GM21723 (cell line): Measurements from ENCODE around the gene DIP2B.
"Not testable (repeated sequence)": the region's sequence is repeated elsewhere in the genome, so short reads cannot be mapped to it uniquely, and the experiment has no call there.

Experiments used
- ATAC-seq: cut with Tn5 transposase; IDR thresholded peaks from one replicate; pipeline ENCODE4 v1.9.1; 2021; ENCODE audit warnings: mild to moderate bottlenecking, moderate library complexity; ENCODE audit not compliant: unreplicated experiment

Gene DIP2B

DNA sequence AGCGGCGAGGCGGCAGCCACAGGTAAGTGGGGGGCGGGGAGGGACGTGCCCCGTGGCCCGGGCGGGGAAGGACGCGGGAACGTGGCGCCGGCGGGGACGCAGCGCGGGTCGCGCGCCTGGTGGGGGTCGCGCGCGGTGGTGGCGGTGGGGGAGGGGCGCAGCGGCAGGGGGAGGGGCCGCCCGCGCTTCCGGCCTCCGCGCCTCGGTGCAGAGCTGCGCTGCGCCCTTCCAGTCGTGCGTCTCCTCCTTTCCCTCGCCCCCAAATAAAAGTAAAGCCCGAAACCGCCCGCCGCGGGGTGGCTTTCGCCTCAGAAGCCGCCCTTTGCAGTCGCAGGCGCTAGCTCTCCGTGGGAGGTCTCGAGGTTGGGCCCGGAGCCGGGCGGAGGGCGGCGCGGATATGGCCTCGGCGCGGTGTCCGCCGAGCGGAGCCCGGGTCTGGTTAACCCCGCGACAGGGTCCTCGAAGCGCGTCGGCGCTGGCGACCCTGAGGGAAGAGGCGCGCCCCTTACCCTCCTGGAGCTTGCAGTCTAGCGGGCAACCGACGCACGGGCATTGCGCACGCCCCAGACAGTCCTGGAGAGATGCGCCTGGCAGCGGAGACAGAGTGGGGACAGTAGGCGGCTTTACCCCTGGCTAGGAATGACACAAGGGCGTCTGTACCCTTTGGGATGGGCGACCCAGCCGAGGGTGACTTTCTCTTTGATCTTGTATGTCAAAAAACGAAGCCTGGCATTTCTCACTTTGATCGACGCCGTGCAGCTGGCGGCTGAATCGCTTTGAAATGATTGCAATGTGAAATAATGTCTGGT is 259.7 kb downstream of the DIP2B start:
- peak; percentile 48 for ATAC-seq

DNA sequence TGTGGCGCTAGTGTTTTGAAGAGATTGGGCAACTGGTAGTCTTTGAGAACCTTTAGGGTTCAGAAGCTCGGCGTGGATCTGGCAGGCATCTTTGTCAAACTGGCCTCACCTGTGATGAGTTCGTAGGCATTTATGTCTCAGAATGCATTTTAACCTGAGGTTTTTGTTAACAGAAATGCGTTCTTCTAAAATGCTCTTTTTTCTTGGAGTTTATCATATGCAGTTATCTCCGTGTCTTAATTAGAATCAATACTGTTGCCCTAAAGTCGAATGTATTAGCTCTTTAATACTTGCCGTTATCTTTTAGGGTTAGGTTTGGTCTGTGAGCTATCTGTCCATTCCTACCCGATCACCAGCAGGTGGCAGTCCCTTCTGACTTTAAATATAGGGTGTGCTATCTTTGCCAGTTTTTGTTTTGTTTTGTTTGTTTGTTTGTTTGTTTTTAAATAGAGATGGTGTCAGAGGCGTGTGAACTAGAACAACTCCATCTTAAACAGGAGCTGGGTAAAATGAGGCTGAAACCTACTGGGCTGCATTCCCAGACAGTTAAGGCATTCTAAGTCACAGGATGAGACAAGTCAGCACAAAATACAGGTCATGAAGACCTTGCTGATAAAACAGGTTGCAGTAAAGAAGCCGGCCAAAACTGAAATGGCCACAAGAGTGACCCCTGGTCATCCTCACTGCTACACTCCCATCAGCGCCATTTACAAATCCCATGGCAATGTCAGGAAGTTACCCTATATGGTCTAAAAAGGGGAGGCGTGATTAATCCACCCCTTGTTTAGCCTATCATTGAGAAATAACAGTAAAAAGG is 260.5 kb downstream of the DIP2B start:
- ATAC-seq, result peak; percentile 8

DNA sequence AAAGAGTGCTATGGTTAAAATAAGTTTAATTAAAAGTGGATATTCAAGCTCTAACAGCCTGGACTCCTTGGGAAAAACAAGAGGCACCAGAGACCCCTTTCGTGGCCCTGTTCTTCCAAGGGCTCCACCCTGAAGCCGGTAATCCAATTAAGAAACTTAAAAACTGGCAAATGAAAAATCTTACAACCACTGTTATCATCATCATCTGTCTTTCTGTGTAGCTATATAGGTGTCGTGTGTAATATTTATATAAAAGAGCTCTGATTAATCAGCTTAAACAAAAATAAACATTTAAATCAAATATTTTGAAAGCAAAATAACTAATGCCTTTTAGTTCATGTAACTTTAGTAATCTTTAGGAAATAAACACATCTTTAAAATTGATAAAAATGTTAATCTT is 263.6 kb downstream of the DIP2B start:
- ATAC-seq, result no peak

DNA sequence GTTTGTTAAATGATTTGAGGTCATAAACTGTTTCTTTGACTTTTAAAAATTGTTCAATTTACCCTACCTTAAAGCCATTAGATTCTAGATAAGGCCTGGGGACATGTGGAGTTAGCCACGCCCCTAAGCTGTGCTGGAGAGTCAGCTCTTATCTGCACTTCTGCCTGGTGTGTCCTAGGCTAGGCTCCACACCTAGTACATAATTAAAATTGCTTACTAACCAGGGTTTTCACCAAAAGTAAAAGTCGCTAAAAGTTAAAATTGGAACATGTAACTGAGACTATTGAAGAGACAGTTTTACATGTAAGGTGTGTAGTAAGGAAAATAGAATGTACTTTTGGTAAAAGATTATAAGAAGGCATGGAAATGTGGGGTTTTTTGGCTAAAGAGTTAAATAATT is 264.0 kb downstream of the DIP2B start:
- ATAC-seq, result not testable (repeated sequence)

DNA sequence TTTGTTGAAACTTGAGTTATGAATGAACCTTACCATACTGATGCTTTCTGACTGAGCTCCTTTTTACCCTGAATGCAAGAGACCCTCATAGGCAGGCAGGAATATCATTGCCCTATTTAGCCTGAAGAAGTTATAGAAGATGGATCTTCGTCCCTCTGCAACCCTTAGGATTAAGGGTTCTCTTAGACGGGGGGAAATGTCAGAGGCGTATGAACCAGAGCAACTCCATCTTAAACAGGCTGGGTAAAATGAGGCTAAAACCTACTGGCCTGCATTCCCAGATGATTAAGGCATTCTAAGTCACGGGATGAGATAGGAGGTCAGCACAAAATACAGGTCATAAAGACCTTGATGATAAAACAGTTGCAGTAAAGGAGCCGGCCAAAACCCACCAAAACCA is 266.6 kb downstream of the DIP2B start:
- ATAC-seq, result no peak

DNA sequence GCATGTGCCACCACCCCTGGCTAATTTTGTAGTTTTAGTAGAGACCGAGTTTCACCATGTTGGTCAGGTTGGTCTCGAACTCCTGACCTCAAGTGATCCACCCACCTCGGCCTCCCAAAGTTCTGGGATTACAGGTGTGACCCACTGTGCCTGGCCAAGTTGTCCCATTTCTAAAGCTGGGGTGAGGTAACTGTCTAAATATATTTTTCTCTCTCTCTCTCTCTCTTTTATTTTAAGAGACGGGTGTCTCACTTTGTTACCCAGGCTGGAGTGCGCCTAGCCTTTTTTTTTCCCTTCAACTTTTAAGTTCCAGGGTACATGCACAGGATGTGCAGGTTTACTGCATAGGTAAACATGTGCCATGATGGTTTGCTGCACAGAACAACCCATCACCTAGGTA is 267.7 kb downstream of the DIP2B start:
- no peak for ATAC-seq

GRCh38 chr12:50772877-50773276 is 268.1 kb downstream of the DIP2B start:
- no peak for ATAC-seq

- ATAC-seq, result no peak
Measured at GRCh38 chr12:50775251-50775650, 270.5 kb downstream of the DIP2B start.

- no peak for ATAC-seq
Measured at GRCh38 chr12:50776749-50777728, 272.3 kb downstream of the DIP2B start.

- no peak for ATAC-seq
Measured at GRCh38 chr12:50778663-50779590, 274.1 kb downstream of the DIP2B start.

GRCh38 chr12:50780013-50780412 is 275.2 kb downstream of the DIP2B start:
- no peak for ATAC-seq

- ATAC-seq, result no peak
Measured at GRCh38 chr12:50784501-50784900, 279.7 kb downstream of the DIP2B start.

DNA sequence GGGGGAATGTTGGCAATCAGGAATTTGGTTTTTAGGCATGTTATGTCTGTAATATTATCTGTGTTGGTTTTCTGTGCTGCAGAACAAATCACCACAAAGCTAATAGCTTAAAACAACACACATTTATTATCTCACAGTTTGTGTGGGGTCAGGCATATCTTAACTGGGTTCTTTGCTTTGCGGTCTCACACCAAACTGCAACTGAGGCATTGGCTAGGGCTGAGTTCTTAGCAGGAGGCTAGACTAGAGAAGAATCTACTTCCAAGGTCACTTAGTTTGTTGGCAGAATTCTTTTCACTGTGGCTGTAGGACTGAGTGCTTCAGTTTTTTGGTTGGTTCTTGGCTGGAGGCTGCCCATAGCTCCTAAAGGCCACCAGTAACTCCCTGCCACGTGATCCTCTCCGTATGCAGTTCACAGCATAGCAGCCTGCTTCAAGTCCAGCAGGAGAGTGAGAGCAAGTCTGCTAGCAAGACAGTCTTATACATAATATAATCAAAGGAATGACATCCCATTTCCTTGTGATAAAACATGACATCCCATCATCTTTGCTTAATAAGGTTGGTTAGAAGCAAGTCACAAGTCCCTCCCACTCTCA is 280.7 kb downstream of the DIP2B start:
- ATAC-seq, result no peak

GRCh38 chr12:50786498-50787231 is 281.9 kb downstream of the DIP2B start:
- no peak for ATAC-seq

DNA sequence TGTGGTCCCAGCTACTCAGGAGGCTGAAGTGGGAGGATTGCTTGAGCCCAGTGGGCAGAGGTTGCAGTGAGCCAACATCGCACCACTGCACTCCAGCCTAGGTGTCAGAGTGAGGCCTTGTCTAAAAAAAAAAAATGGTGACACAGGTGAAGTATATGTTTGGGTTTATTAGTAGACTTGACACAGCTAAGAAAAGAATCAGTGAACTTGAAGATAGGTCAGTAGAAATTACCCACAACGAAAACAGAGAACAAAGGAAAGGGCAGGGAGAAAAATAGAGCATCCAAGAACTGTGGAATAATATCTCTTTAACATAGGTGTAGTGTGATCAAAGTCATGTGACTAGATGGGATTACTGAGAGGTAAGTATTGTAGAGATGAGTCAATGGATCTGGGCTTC is 282.8 kb downstream of the DIP2B start:
- no peak for ATAC-seq

DNA sequence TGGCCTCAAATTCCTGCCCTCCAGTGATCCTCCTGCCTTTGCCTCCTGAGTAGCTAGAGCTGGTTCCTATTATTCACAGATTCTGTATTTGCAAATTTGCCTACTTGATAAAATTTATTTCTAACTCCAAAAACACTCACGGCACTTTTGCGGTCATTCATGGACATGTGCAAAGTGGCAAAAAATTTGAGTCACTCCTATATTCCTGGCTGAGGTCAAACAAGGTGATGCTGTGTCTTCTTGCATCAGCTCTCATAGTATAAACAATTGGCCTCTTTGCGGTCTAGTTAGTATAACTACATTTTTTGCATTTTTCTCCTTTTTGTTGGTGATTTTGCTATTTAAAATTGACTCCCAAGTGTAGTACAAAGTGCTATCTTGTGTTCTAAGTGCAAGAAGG is 283.8 kb downstream of the DIP2B start:
- no peak for ATAC-seq

DNA sequence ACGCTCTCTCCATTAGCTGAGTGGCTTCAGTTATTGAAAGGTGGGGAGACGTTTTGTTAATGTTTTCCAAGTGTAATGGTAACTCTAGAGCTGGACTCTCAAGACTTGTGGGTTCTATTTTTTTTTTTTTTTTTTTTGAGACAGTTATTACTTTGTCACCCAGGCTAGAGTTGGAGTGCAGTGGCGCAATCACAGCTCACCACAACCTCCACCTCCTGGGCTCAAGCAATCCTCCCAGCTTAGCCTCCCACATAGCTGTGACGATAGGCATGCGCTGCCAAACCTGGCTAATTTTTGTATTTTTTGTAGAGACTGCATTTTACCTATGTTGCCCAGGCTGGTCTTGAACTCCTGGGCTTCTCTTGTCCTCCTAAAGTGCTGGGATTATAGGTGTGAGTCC is 285.3 kb downstream of the DIP2B start:
- ATAC-seq, result no peak
